Neural progenitor cell (in vitro differentiated cells): ENCODE data around the gene LRBA. TPM values are rescaled to one million over a fixed set of nuclear protein-coding genes. Genes with fewer than 3 reads are reported as not detected.
A peak's percentile ranks its signal among the peaks of the same experiment; 100 is the strongest.

Source experiments
- DNase-seq: peaks from one replicate; pipeline ENCODE4 v3.0.0-alpha.2; 2016; ENCODE audit warnings: low spot score
- H2AFZ ChIP-seq: fragments of 200-600 bp; sonication (generic); replicated peaks from 2 replicates; pipeline ENCODE4 v1.6.1; 2016; ENCODE audit warnings: antibody characterized with exemption
- H3F3A ChIP-seq: fragments of 200-600 bp; sonication (generic); 2 replicates; pipeline ENCODE4 v1.6.1; 2016; ENCODE audit warnings: antibody characterized with exemption, low read depth
- H3K27ac ChIP-seq: fragments of 200-600 bp; sonication (generic); 2 replicates; pipeline ENCODE4 v1.5.1; 2016; ENCODE audit warnings: mild to moderate bottlenecking
- H3K27me3 ChIP-seq: fragments of 200-600 bp; sonication (generic); 2 replicates; pipeline ENCODE4 v1.6.1; 2016; ENCODE audit warnings: mild to moderate bottlenecking, moderate library complexity
- H3K36me3 ChIP-seq: fragments of 200-600 bp; sonication (generic); 2 replicates; pipeline ENCODE4 v1.5.1; 2016
- H3K4me1 ChIP-seq: fragments of 200-600 bp; sonication (generic); 2 replicates; pipeline ENCODE4 v1.6.1; 2016; ENCODE audit warnings: mixed run types
- H3K4me2 ChIP-seq: fragments of 200-600 bp; sonication (generic); 2 replicates; pipeline ENCODE4 v1.6.1; 2016
- H3K4me3 ChIP-seq: fragments of 200-600 bp; sonication (generic); 2 replicates; pipeline ENCODE4 v1.5.1; 2016
- H3K79me2 ChIP-seq: fragments of 200-600 bp; sonication (generic); 2 replicates; pipeline ENCODE4 v1.6.1; 2016; ENCODE audit warnings: low read depth
- H3K9ac ChIP-seq: fragments of 200-600 bp; sonication (generic); 2 replicates; pipeline ENCODE4 v1.6.1; 2016
- H3K9me3 ChIP-seq: fragments of 200-600 bp; sonication (generic); 2 replicates; pipeline ENCODE4 v1.5.1; 2016; ENCODE audit warnings: low read depth
- H4K20me1 ChIP-seq: fragments of 200-600 bp; sonication (generic); 2 replicates; pipeline ENCODE4 v1.6.1; 2016; ENCODE audit warnings: low read depth
- H3K27ac Mint-ChIP-seq: 3 replicates; pipeline ENCODE4 v1.8.0; 2021; ENCODE audit warnings: mixed read lengths
- H3K27me3 Mint-ChIP-seq: 2 replicates; pipeline ENCODE4 v1.8.0; 2022; ENCODE audit warnings: low read depth, mild to moderate bottlenecking, inconsistent platforms, moderate library complexity, mixed read lengths; ENCODE audit not compliant: insufficient read depth
- H3K36me3 Mint-ChIP-seq: 3 replicates; pipeline ENCODE4 v1.8.0; 2021; ENCODE audit warnings: mixed read lengths
- H3K4me1 Mint-ChIP-seq: 3 replicates; pipeline ENCODE4 v1.8.0; 2021; ENCODE audit warnings: mixed read lengths
- H3K4me3 Mint-ChIP-seq: 3 replicates; pipeline ENCODE4 v1.8.0; 2021; ENCODE audit warnings: mild to moderate bottlenecking, moderate library complexity, mixed read lengths
- H3K9me3 Mint-ChIP-seq: 3 replicates; pipeline ENCODE4 v1.8.0; 2020; ENCODE audit warnings: mixed read lengths
- CTCF ChIP-seq: fragments of 200-600 bp; sonication (generic); IDR thresholded peaks from 2 replicates; pipeline ENCODE4 v1.5.1; 2017; ENCODE audit warnings: antibody characterized with exemption, mild to moderate bottlenecking
- EZH2 ChIP-seq: fragments of 200-600 bp; sonication (generic); IDR thresholded peaks from 2 replicates; pipeline ENCODE4 v1.6.1; 2017; ENCODE audit warnings: antibody characterized with exemption, mild to moderate bottlenecking, moderate library complexity
- EZH2phosphoT487 ChIP-seq: fragments of 200-600 bp; sonication (generic); IDR thresholded peaks from 2 replicates; pipeline ENCODE4 v1.6.1; 2017; ENCODE audit warnings: antibody characterized with exemption
- total RNA-seq: library from RNA; depleted of rRNA; stranded (reverse); fragments of >200 nt; gene quantifications from 2 replicates; pipeline ENCODE4 v1.2.3, GENCODE V29; 2015; ENCODE audit warnings: low replicate concordance

LRBA gene
- total RNA-seq, 1 donor from 2014 or later: 111 TPM

- H2AFZ ChIP-seq: no peak overlapping the region
- H3K9me3 ChIP-seq: no peaks in the 10 kb centered on the region
- H3K36me3 Mint-ChIP-seq: no peaks in the 10 kb centered on the region
- H4K20me1 ChIP-seq: no peaks in the 10 kb centered on the region
- H3K79me2 ChIP-seq: no peaks in the 10 kb centered on the region
- no peak for TF ChIP-seq EZH2
- TF ChIP-seq EZH2phosphoT487: no peak
- no peak for TF ChIP-seq CTCF
- H3K36me3 ChIP-seq: no peaks in the 10 kb centered on the region
- H3K9me3 Mint-ChIP-seq: no peaks in the 10 kb centered on the region
- H3K4me3 ChIP-seq: no peak overlapping the region
- no peaks in the 10 kb centered on the region for H3K4me1 ChIP-seq
- DNase-seq: no peak
- no peak overlapping the region for H3K4me2 ChIP-seq
- H3K4me3 Mint-ChIP-seq: no peak overlapping the region
- H3K27ac ChIP-seq: no peak overlapping the region
- no peak overlapping the region for H3K9ac ChIP-seq
- no peaks in the 10 kb centered on the region for H3K4me1 Mint-ChIP-seq
- H3F3A ChIP-seq: no peaks in the 10 kb centered on the region
- H3K27me3 Mint-ChIP-seq: no peaks in the 10 kb centered on the region
- no peaks in the 10 kb centered on the region for H3K27me3 ChIP-seq
- no peak overlapping the region for H3K27ac Mint-ChIP-seq
Measured at GRCh38 chr4:151038452-151039157, 23.5 kb upstream of the LRBA start.

- H3K27me3 ChIP-seq: no peaks in the 10 kb centered on the region
- Mint-ChIP-seq H3K36me3 (no peaks in the 10 kb centered on the region), H3K9me3 (no peaks in the 10 kb centered on the region), H3K27ac (no peak overlapping the region), H3K4me1 (no peaks in the 10 kb centered on the region), H3K27me3 (no peaks in the 10 kb centered on the region), H3K4me3 (no peak overlapping the region)
- DNase-seq: no peak
- TF ChIP-seq EZH2phosphoT487 (no peak), CTCF (no peak), EZH2 (no peak)
- no peaks in the 10 kb centered on the region for H4K20me1 ChIP-seq
- H3K27ac ChIP-seq: no peak overlapping the region
- no peaks in the 10 kb centered on the region for H3K4me1 ChIP-seq
- no peak overlapping the region for H2AFZ ChIP-seq
- H3K4me3 ChIP-seq: no peak overlapping the region
- no peaks in the 10 kb centered on the region for H3K9me3 ChIP-seq
- no peaks in the 10 kb centered on the region for H3F3A ChIP-seq
- H3K4me2 ChIP-seq: no peak overlapping the region
- H3K9ac ChIP-seq: no peak overlapping the region
- no peaks in the 10 kb centered on the region for H3K79me2 ChIP-seq
- no peaks in the 10 kb centered on the region for H3K36me3 ChIP-seq
Measured at GRCh38 chr4:151035911-151036310, 20.8 kb upstream of the LRBA start.

GRCh38 chr4:151035328-151035727 lies 20.2 kb upstream of the LRBA start:
- no peaks in the 10 kb centered on the region for H4K20me1 ChIP-seq
- H3K9me3 Mint-ChIP-seq: no peaks in the 10 kb centered on the region
- no peaks in the 10 kb centered on the region for H3F3A ChIP-seq
- H3K9me3 ChIP-seq: no peaks in the 10 kb centered on the region
- H3K4me3 ChIP-seq: no peak overlapping the region
- H3K27me3 ChIP-seq: no peaks in the 10 kb centered on the region
- no peak overlapping the region for H3K27ac ChIP-seq
- H3K79me2 ChIP-seq: no peaks in the 10 kb centered on the region
- H2AFZ ChIP-seq: peak overlapping the region; percentile 13
- no peak for DNase-seq
- no peak overlapping the region for H3K4me2 ChIP-seq
- H3K9ac ChIP-seq: no peak overlapping the region
- no peak overlapping the region for H3K27ac Mint-ChIP-seq
- TF ChIP-seq EZH2: no peak
- TF ChIP-seq CTCF: no peak
- TF ChIP-seq EZH2phosphoT487: no peak
- H3K36me3 ChIP-seq: no peaks in the 10 kb centered on the region
- H3K4me1 ChIP-seq: no peaks in the 10 kb centered on the region
- no peak overlapping the region for H3K4me3 Mint-ChIP-seq
- no peaks in the 10 kb centered on the region for H3K36me3 Mint-ChIP-seq
- H3K27me3 Mint-ChIP-seq: no peaks in the 10 kb centered on the region
- H3K4me1 Mint-ChIP-seq: no peaks in the 10 kb centered on the region
